ENCODE data around the gene UBA3. TPM values are rescaled to one million over a fixed set of nuclear protein-coding genes. Genes with fewer than 3 reads are reported as not detected.

Gene UBA3
- total RNA-seq, 1 donor from 2014 or later = 75.6 TPM

GRCh38 chr3:69084326-69085167 is 4.4 kb upstream of the UBA3 start, which contains the start of gene ARL6IP5:
TSS of gene ARL6IP5 (plus strand) at chr3:69084937. CDS start at chr3:69085048, 111 bp downstream.
- Mint-ChIP-seq H3K27ac (ENCODE audit: unreplicated experiment) (peak within 1 kb of the TSS; percentile 91), H3K4me3 (peak within 1 kb of the TSS; percentile 94), H3K36me3 (ENCODE audit: low read depth) (no peaks in the 10 kb centered on the region), H3K9me3 (no peaks in the 10 kb centered on the region), H3K4me1 (peaks cover 62% of the 10 kb centered on the region), H3K27me3 (ENCODE audit: low read depth) (no peaks in the 10 kb centered on the region)
- TF ChIP-seq, protein P1, sequence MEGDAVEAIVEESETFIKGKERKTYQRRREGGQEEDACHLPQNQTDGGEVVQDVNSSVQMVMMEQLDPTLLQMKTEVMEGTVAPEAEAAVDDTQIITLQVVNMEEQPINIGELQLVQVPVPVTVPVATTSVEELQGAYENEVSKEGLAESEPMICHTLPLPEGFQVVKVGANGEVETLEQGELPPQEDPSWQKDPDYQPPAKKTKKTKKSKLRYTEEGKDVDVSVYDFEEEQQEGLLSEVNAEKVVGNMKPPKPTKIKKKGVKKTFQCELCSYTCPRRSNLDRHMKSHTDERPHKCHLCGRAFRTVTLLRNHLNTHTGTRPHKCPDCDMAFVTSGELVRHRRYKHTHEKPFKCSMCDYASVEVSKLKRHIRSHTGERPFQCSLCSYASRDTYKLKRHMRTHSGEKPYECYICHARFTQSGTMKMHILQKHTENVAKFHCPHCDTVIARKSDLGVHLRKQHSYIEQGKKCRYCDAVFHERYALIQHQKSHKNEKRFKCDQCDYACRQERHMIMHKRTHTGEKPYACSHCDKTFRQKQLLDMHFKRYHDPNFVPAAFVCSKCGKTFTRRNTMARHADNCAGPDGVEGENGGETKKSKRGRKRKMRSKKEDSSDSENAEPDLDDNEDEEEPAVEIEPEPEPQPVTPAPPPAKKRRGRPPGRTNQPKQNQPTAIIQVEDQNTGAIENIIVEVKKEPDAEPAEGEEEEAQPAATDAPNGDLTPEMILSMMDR (conservative IDR thresholded peaks at IDR 0.05) = no peak
- peak; percentile 76 for DNase-seq (ENCODE audit: low read depth, low spot score)

DNA sequence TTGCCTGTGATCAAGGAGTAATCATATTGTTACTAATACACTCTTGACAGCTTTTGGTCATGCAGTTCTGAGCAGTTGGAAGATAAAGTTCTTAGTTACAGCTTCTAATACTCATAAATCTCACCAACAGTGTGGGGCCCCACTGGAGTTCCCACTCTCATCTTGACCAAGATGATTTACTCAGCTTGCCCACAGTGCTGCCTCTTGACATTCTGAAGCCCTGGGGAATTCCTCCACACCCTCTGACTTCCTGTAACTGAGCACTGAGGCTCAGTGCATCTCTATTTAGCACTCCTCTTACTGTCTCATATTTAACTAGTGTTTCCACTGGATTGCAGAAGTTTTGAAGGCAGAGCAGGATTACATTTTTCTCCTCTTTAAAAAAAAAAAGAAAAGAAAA is 2.6 kb upstream of the UBA3 start:
- TF ChIP-seq, protein P1 (conservative IDR thresholded peaks at IDR 0.05) = no peak
- Mint-ChIP-seq H3K27ac (ENCODE audit: unreplicated experiment) (no peak overlapping the region), H3K27me3 (ENCODE audit: low read depth) (no peaks in the 10 kb centered on the region), H3K4me3 (peak overlapping the region; percentile 71), H3K9me3 (no peaks in the 10 kb centered on the region), H3K4me1 (peaks cover 70% of the 10 kb centered on the region), H3K36me3 (ENCODE audit: low read depth) (no peaks in the 10 kb centered on the region)
- no peak for DNase-seq (ENCODE audit: low read depth, low spot score)

- no peak overlapping the region for H3K27ac Mint-ChIP-seq (ENCODE audit: unreplicated experiment)
- H3K27me3 Mint-ChIP-seq (ENCODE audit: low read depth) = no peaks in the 10 kb centered on the region
- H3K9me3 Mint-ChIP-seq = no peaks in the 10 kb centered on the region
- H3K4me1 Mint-ChIP-seq = peaks cover 74% of the 10 kb centered on the region
- DNase-seq (ENCODE audit: low read depth, low spot score) = no peak
- no peaks in the 10 kb centered on the region for H3K36me3 Mint-ChIP-seq (ENCODE audit: low read depth)
- TF ChIP-seq, protein P1 (conservative IDR thresholded peaks at IDR 0.05) = no peak
- peak overlapping the region; percentile 71 for H3K4me3 Mint-ChIP-seq
Observed at GRCh38 chr3:69082361-69082760, 2.2 kb upstream of the UBA3 start.

GRCh38 chr3:69081583-69082262 is 1.6 kb upstream of the UBA3 start:
- no peaks in the 10 kb centered on the region for H3K27me3 Mint-ChIP-seq (ENCODE audit: low read depth)
- H3K4me1 Mint-ChIP-seq = peaks cover 77% of the 10 kb centered on the region
- H3K27ac Mint-ChIP-seq (ENCODE audit: unreplicated experiment) = no peak overlapping the region
- no peak for DNase-seq (ENCODE audit: low read depth, low spot score)
- peaks cover 2% of the 10 kb centered on the region for H3K36me3 Mint-ChIP-seq (ENCODE audit: low read depth)
- H3K4me3 Mint-ChIP-seq = peak overlapping the region; percentile 71
- H3K9me3 Mint-ChIP-seq = no peaks in the 10 kb centered on the region
- TF ChIP-seq, protein P1 (conservative IDR thresholded peaks at IDR 0.05) = no peak

GRCh38 chr3:69079269-69080159 is 651 bp downstream of the UBA3 start:
- Mint-ChIP-seq H3K27me3 (ENCODE audit: low read depth) (no peaks in the 10 kb centered on the region), H3K4me3 (peak overlapping the region; percentile 90), H3K4me1 (peaks cover 66% of the 10 kb centered on the region), H3K27ac (ENCODE audit: unreplicated experiment) (peak overlapping the region; percentile 57), H3K9me3 (no peaks in the 10 kb centered on the region), H3K36me3 (ENCODE audit: low read depth) (peaks cover 2% of the 10 kb centered on the region)
- TF ChIP-seq, protein P1 (conservative IDR thresholded peaks at IDR 0.05) = no peak
- DNase-seq (ENCODE audit: low read depth, low spot score) = peak; percentile 12

All from neural crest cell (in vitro differentiated cells).